ENCODE measurements around the gene GPR137B. TPM values are rescaled to one million over a fixed set of nuclear protein-coding genes. Genes with fewer than 3 reads are reported as not detected.

GPR137B gene
- total and polyA plus RNA-seq, 2 of the 4 experiments (the other 2 are of a cell fraction): 4.5 to 12.3 TPM

- POLR2A ChIA-PET (ENCODE audit: unreplicated experiment): no interaction called here
- H3K14ac ChIP-seq (replicated peaks; ENCODE audit: low read depth, low read length): no peak overlapping the region
- H4K5ac ChIP-seq (ENCODE audit: low read depth, low read length): no peak overlapping the region
- no peak for TF ChIP-seq NFE2L2 (IDR thresholded peaks at IDR 0.05; ENCODE audit: low read depth, low read length)
- TF ChIP-seq, protein P1, sequence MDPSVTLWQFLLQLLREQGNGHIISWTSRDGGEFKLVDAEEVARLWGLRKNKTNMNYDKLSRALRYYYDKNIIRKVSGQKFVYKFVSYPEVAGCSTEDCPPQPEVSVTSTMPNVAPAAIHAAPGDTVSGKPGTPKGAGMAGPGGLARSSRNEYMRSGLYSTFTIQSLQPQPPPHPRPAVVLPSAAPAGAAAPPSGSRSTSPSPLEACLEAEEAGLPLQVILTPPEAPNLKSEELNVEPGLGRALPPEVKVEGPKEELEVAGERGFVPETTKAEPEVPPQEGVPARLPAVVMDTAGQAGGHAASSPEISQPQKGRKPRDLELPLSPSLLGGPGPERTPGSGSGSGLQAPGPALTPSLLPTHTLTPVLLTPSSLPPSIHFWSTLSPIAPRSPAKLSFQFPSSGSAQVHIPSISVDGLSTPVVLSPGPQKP (IDR thresholded peaks at IDR 0.05; ENCODE audit: borderline replicate concordance, low read depth, low read length): no peak
- TF ChIP-seq SMC3 (IDR thresholded peaks at IDR 0.05; ENCODE audit: low read depth, low read length): no peak
- no peak for TF ChIP-seq MAZ (IDR thresholded peaks at IDR 0.05; ENCODE audit: borderline replicate concordance, low read depth, low read length)
- TF ChIP-seq RCOR1 (IDR thresholded peaks at IDR 0.05; ENCODE audit: insufficient replicate concordance, low read length): no peak
- no peak for TF ChIP-seq CEBPB (IDR thresholded peaks at IDR 0.05; ENCODE audit: low read depth, low read length)
- TF ChIP-seq RAD21 (IDR thresholded peaks at IDR 0.05; ENCODE audit: low read length): no peak
- no peak for TF ChIP-seq RFX5 (IDR thresholded peaks at IDR 0.05; ENCODE audit: low read depth, low read length)
- TF ChIP-seq FOS (IDR thresholded peaks at IDR 0.05; ENCODE audit: low read depth, low read length): no peak
- TF ChIP-seq, protein P2, sequence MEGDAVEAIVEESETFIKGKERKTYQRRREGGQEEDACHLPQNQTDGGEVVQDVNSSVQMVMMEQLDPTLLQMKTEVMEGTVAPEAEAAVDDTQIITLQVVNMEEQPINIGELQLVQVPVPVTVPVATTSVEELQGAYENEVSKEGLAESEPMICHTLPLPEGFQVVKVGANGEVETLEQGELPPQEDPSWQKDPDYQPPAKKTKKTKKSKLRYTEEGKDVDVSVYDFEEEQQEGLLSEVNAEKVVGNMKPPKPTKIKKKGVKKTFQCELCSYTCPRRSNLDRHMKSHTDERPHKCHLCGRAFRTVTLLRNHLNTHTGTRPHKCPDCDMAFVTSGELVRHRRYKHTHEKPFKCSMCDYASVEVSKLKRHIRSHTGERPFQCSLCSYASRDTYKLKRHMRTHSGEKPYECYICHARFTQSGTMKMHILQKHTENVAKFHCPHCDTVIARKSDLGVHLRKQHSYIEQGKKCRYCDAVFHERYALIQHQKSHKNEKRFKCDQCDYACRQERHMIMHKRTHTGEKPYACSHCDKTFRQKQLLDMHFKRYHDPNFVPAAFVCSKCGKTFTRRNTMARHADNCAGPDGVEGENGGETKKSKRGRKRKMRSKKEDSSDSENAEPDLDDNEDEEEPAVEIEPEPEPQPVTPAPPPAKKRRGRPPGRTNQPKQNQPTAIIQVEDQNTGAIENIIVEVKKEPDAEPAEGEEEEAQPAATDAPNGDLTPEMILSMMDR (conservative IDR thresholded peaks at IDR 0.05; ENCODE audit: low read depth, low read length): no peak
- TF ChIP-seq USF2 (IDR thresholded peaks at IDR 0.05; ENCODE audit: low read depth, low read length): no peak
- no peak for TF ChIP-seq CHD1 (IDR thresholded peaks at IDR 0.05; ENCODE audit: low read depth, low read length)
- no peak for TF ChIP-seq MAFK (IDR thresholded peaks at IDR 0.05; ENCODE audit: low read depth, low read length)
- TF ChIP-seq MXI1 (IDR thresholded peaks at IDR 0.05; ENCODE audit: borderline replicate concordance, low read depth, low read length): no peak
- no peak for TF ChIP-seq BHLHE40 (IDR thresholded peaks at IDR 0.05; ENCODE audit: low read depth, low read length)
- no peak for TF ChIP-seq POLR2A (IDR thresholded peaks at IDR 0.05; ENCODE audit: low read depth, low read length)
- dilution Hi-C loops (cut with HindIII; ENCODE audit: low sequenced_read_pairs, unreplicated experiment) (no loop called here), intact Hi-C loops (cut with micrococcal nuclease) (loop anchor here (10.0 kb wide), 1 partner anchor 231 kb away; no protein-coding TSS in a partner anchor), in situ Hi-C loops (cut with MboI; ENCODE audit: low sequenced_read_pairs) (loop anchor here (5.0 to 25.0 kb wide), 3 partner anchors 181 to 1274 kb away; no protein-coding TSS in a partner anchor)
- no peak overlapping the region for H3K4ac ChIP-seq (ENCODE audit: low read depth, low read length)
- H2BK120ac ChIP-seq (ENCODE audit: low read depth, low read length): no peak overlapping the region
- H3K4me3 ChIP-seq (ENCODE audit: insufficient read depth, low read depth, low read length): no peak overlapping the region
- no peak overlapping the region for H3K4me2 ChIP-seq (ENCODE audit: low read depth, low read length)
- WGBS, 2 experiments (ENCODE audit: extremely low coverage in 2 of 2, insufficient read length in 1 of 2): 90% methylated on average over 2 of the region's 15 CpGs; no CpG with 5 or more reads in 1 of the 2 experiments
- no peak overlapping the region for H3K23ac ChIP-seq (ENCODE audit: low read depth, low read length)
- H2BK20ac ChIP-seq (ENCODE audit: low read depth, low read length): no peak overlapping the region
- H2AK5ac ChIP-seq (ENCODE audit: low read depth, low read length): no peak overlapping the region
- no peaks in the 10 kb centered on the region for H3K4me1 ChIP-seq (ENCODE audit: control insufficient read depth, insufficient read depth, low read length)
- H3K9me1 ChIP-seq (ENCODE audit: insufficient read depth, low read length): no peaks in the 10 kb centered on the region
- no peak overlapping the region for H4K91ac ChIP-seq (ENCODE audit: insufficient read depth, low read depth, low read length)
- no peaks in the 10 kb centered on the region for H3K79me1 ChIP-seq (ENCODE audit: low read depth in 1 of 2, low read length in 2 of 2)
- H3K36me3 ChIP-seq (ENCODE audit: control insufficient read depth, insufficient read depth, low read length): no peaks in the 10 kb centered on the region
- no peak overlapping the region for H3K27ac ChIP-seq (ENCODE audit: insufficient read depth, low read length)
- no TSS peak for BruUV-seq (replicated peaks)
- ATAC-seq (ENCODE audit: low read depth) (no peak), DNase-seq (no peak)
- H2AK9ac ChIP-seq (replicated peaks; ENCODE audit: low read depth, low read length, poor library complexity): no peak overlapping the region
- H3K9ac ChIP-seq (ENCODE audit: low read depth, low read length): no peak overlapping the region
- peaks cover 2% of the 10 kb centered on the region for H3K27me3 ChIP-seq (ENCODE audit: control insufficient read depth, insufficient read depth, low read length)
- no peak overlapping the region for H3K56ac ChIP-seq (ENCODE audit: extremely low read depth, insufficient read depth, low read length)
- no peak overlapping the region for H2AFZ ChIP-seq (replicated peaks; ENCODE audit: low read length, poor library complexity)
- H4K8ac ChIP-seq (ENCODE audit: low read depth in 2 of 2, low read length in 2 of 2): no peak overlapping the region
- no peaks in the 10 kb centered on the region for H4K20me1 ChIP-seq (ENCODE audit: insufficient read depth, low read length)
- no peaks in the 10 kb centered on the region for H3K9me3 ChIP-seq (ENCODE audit: control insufficient read depth, insufficient read depth, low read length)
- no peak overlapping the region for H2BK5ac ChIP-seq (ENCODE audit: low read depth, low read length, poor library complexity, severe bottlenecking)
- H2BK15ac ChIP-seq (ENCODE audit: low read depth, low read length): no peak overlapping the region
- CTCF ChIA-PET: no interaction called here
- no peak overlapping the region for H3K18ac ChIP-seq (ENCODE audit: low read depth, low read length)
Observed at GRCh38 chr1:236113324-236114032, 28.9 kb upstream of the GPR137B start.
